TTC549 (cell line): Measurements from ENCODE around the gene PRKCB.
"Not testable (repeated sequence)": the region's sequence is repeated elsewhere in the genome, so short reads cannot be mapped to it uniquely, and the experiment has no call there.

Experiments used
- FAIRE-seq: peaks from 2 replicates; lab custom pipeline; 2012; peaks lifted over from hg19 to GRCh38; lab: Jason Lieb, UNC

The PRKCB gene

DNA sequence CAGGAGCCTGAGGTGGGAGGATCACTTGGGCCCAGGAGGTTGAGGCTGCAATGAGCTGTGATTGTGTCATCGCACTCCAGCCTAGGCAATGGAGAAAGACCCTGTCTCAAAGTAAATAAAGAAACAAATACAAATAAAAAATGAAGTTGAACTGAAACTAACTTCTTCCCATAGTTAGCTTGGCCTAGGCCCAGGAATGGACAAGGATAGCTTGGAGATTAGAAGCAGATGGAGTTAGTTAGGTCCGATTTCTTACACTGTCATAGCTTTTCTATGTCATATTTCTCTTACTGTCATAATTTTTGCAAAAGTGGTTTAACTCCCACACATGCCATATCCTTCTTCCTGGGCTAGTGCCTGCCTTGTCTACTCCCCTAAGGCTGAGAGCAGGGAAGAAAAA lies 265.6 kb downstream of the PRKCB start:
- no peak for FAIRE-seq

DNA sequence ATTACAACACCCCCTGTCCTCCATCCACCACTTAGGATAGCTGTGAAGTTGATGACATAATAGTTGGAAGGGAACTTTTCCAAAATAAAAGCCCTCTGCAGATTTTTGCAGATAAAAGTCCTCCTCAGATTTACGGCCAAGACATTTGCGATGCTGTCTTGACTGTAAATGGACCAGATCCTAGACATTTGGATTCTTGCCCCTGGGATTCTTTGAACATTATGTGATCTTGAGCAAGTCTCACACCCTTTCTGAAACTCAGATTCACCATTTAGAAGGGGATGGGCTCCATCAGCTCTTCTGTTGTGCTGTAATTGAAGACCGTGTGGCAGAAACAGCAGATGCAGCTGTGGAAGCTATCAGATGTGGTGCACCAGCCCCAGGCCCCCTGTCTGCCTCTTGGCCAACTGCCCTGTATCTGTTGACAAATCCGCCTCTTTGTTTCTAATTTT lies 266.5 kb downstream of the PRKCB start:
- no peak for FAIRE-seq

DNA sequence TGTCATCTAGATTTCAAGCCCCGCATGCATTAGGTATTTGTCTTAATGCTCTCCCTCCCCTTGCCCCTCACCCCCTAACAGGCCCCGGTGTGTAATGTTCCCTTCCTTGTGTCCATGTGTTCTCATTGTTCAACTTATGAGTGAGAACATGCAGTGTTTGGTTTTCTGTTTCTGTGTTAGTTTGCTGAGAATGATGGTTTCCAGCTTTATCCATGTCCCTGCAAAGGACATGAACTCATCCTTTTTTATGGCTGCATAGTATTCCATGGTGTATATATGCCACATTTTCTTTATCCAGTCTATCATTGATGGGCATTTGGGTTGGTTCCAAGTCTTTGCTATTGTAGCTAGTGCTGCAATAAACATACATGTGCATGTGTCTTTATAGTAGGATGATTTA lies 269.7 kb downstream of the PRKCB start:
- FAIRE-seq: not testable (repeated sequence)

DNA sequence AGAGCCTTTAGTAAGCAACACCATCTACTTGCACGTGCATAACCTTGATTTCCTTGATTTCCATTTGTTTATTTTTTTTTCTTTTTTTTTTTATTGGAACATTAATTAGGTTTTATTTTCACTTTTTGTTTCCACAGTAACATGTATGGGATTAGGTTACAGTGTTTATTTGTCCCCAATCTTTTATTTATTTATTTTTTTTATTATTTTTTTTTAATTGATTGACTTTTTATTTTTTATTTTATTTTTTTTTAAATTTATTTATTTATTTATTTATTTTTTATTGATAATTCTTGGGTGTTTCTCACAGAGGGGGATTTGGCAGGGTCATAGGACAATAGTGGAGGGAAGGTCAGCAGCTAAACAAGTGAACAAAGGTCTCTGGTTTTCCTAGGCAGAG lies 272.3 kb downstream of the PRKCB start:
- peak; percentile 26 for FAIRE-seq

DNA sequence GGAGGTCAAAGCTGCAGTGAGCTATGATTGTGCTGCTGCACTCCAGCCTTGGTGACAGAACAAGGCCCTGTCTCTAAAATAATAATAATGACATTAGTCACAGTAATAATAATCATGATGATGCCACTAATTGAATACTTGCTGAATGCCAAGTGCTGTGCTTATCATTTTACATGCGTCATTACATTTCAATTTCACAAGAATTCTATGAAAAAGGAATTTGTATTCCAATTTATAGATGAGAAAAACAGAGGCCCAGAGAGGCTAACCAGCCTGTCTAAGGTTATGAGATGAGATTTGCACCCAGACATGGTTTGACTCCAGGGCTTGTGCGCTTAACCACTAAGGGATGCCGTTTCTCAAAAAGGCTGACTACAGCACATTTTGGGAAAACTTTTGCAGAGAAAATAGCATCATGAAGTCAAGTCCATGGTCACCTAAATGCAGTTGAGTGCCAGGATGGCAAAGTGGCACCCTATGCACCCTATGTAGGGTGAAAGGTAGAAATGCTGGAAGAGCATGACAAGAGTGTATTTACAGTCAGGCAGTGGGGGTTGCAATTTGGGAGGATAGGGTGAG lies 276.0 kb downstream of the PRKCB start:
- no peak for FAIRE-seq

DNA sequence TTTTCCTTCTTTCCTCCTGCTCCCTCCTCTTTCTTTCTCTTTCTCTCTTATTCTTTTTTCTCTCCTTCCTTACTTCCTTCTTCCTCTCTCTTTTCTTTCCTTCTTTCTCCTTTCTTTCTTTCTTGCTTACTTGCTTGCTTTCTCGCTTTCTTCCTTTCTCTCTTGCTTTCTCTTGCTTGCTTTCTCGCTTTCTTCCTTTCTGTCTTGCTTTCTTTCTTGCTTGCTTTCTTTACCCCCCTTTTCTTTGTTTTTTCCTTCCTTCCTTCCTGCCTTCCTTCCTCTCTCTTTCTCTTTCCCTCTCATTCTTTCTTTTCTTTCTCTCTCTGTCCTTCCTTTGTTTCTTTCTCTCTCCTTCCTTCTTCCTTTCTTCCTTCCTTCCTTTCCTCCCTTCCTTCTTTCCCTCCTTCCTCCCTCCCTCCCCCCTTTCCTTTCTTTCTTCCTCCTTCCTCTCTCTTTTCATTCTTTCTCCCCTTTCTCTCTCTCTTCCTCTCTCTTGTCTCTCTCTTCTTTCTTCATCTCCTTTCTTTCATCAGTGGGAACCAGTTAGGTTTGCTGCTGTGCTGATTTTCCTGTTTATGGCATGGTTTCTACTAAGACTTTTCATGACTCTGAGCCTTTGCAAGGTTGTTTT lies 277.4 kb downstream of the PRKCB start:
- FAIRE-seq: no peak

DNA sequence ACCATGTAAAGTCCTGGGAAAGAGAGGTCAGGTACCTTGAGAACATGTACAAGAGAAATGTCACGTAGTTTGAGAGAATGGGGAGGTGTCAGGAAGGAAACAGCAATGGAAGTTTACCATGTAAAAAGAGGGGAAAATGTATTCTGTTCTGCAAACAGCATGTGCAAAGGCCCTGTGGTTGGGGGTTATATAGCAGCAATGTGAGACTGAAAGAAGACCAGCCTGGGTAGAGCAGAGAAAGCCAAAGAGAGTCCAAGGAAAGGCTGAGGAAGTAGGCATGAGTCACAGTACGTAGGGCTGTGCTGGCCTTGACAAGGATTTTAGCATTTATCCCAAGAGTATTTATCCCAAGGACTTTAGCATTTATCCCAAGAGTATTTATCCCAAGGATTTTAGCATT lies 279.1 kb downstream of the PRKCB start:
- FAIRE-seq: no peak

DNA sequence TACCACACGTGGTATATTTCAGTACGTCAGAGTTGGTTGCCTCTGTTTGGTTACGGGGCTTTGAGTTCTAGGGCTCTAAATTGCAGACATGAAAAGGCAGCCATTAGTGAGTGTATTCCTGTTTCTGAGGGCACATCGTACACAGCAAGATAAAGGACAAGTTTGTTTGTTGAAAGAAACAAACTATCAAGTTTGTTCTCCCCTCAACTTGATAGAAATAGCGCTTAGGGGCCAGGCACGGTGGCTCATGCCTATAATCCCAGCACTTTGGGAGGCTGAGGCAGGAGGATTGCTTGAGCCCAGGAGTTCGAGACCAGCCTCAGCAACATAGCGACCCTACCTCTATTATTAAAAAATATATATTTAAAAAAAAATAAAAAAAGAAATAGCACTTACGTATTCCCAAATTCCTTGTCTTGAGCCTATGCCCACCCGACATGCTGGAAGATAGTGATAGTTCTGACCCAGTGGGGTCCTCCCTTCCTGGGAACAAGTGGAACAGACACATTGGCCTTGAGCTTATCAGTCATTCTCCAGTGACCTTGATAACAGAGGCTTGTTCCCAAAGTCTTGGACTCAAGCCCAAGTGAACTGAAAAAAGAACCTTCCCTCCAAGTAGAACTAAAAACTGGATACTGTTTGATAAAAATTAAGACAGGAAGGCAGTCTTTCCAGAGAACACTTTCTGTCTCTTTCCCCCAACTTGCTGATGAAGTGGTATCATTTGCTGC lies 280.4 kb downstream of the PRKCB start:
- FAIRE-seq: no peak

DNA sequence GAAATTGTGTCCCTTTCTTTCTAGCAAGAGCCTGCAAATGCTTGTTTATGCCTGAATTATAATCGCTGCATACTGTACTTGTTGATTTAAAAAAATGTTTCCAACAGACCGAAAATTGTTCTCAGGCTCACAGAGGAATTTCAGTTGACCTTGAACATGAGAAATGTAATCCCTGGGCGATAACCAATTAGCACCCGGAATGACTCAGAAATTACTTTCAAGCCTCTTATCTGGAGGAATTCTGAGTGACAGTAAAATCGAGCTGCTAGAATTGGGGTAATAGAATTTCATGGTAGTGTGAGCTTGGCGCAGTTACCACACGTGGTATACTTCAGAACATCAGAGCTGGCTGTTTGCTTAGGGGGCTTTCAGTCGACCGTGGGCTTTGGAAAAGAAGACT lies 281.2 kb downstream of the PRKCB start:
- no peak for FAIRE-seq

DNA sequence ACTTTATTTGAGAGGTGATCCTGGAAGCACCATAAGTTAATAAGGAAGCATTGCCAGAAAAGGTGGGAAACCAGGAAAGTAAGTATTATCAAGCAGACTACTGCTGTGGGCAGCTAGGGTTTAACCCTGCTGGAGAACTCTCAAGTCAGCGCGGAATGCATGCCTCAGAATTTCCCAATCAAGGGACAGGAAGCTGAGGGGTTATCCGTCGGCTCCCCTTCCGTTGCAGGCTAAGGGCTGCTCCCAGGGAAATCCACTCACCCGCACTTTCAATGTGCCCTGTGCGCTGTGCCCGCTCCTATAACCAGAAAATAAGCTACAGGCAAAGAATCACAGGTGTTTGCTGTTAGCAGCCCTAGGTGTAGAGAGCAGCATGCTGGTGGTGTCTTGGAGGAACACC lies 281.9 kb downstream of the PRKCB start:
- no peak for FAIRE-seq

DNA sequence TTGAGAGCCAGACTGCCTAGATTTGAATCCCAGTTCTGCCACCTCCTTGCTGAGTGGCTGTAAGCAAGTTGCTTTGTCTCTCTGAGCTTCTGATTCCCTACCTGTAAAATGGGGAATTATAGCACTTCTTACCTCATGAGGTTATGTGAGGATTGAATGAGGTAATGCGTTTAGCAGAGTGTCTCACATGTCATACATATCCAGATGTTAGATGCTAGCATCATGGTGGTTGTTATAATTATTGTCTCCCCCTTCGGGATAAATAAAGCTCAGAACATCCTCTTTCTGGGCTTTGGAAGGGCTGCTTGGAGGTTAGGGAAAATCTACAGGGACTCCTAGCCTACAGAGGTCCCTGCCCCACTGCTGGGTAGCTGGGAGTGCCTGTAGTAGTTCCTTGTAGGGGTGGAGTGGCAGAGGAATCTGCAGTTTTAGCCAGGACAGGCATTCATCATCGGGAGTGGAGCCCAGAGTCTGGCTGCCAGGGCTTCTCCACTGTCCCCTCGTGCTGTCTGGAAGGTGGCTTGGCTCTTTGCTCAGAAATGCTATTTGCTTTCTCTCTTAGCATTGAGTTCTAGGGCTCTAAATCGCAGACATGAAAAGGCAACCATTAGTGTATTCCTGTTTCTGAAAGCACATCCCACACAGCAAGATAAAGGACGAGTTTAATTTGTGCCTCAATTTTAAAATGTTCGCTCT lies 282.5 kb downstream of the PRKCB start:
- no peak for FAIRE-seq

DNA sequence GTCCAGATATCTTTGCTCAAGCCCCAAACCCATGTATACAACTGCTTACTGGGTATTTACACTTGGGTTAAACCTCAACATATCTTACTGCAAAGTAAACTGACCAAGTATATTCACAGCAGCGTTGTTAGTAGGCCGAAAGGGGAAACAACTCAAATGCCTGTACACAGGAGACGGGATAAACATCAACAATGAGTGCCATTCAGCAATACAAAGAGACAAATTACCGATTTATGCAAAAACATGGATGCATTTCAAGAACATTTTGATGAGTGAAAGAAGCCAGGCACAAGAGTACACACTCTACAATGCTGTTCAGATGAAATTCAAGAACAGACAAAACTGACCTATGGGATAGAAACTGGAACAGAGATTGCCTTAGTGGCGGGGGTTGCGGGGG lies 284.0 kb downstream of the PRKCB start:
- no peak for FAIRE-seq

DNA sequence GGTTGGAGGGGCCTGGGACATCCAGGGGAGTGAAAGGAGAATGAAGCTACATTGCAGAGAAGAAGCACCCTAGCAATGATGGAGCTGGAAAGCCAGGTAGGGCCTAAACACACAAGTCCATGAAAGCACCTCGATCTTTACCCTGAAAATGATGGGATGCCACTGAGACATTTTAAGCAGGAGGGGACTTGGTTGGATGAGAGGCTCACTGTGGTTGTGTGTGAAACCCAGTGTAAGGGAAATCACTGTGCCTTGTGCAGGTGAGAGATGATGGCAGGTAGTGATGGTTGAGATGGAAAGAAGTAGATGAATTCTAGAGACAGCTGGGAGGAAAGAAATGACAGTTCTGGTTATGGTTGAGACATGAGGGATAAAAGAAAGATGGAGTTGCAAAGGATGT lies 287.5 kb downstream of the PRKCB start:
- FAIRE-seq: no peak

DNA sequence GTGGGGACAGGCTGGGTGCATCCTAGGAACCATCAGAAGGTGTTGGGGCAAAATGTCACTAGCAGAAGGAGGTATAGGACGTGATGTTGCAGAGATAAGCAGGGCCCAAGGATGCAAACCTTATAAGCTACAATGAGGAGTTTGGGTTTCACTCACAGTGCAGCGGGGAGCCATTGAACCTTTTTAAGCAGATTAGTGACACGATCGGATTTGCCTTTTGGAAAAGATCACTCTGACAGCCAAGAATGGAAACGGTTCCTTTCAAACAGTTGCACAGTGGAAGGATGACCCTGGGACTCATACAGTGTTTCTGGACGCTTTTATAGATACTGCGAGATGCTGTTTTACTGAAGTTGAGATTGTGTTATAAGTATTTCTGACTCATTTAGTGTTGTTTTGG lies 288.5 kb downstream of the PRKCB start:
- no peak for FAIRE-seq

DNA sequence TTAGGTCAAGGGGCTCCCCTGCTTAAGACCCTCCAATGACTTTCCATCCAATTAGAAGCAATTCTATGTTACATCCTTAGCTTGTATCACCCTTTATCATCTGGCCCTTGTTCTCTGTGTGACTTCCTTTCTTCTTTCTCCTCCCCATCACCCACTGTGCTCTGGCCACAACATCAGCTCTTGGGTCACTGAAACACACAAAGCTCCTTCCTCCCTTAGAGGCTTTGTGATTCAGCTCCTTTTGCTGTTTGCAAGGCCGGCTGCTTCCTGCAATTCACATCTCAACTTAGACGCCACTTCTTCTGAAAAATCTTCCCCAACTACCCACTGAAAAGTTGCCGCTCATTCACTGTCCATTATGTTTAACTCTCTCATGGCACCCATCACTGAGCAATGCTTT lies 289.4 kb downstream of the PRKCB start:
- no peak for FAIRE-seq

DNA sequence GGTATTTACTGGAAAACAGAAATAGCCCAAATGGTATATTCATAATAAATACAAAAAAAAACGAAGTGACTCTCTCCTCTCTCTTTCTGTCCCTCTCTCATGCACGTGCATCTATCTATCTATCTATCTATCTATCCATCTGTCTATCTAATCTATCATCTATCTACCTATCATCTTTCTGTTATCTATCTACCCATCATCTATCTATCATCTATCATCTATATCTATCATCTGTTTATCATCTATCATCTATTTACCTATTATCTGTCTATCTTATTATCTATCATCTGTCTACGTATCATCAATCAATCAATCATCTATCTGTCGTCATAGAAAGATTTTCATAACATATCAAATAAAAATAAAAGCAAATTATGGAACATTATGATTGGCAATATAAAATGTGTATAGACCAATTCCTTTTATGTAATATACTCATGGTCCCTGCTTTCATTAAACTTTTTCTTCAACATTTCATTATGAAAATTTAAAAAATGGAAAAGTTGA lies 293.7 kb downstream of the PRKCB start:
- no peak for FAIRE-seq

DNA sequence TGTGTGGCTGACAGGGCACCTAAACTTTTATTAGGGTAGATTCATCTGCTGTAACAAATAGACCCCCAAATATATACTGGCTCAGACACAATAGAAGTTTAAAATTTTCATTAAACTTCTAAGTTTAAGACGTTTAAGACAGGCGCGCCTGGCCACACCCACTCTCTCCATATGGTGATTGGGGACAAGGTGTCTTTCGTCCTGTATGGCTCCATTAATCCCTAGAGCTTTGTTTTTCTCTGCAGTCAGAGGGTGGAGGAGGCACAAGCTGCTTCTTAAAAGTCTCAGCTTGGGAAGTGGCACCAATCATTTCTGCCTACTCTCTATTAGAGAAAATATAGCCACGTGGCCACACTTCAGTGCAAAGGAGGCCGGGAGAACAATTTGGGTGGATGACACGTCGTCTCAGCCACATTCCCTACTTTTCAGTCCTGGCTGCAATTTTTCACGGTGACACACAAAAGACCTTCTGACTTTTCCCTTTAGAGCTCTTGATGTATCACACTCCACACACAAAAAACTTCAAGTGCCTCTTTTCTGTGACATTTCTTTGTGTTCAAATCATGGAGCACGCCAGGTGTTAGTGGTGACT lies 294.8 kb downstream of the PRKCB start:
- no peak for FAIRE-seq

DNA sequence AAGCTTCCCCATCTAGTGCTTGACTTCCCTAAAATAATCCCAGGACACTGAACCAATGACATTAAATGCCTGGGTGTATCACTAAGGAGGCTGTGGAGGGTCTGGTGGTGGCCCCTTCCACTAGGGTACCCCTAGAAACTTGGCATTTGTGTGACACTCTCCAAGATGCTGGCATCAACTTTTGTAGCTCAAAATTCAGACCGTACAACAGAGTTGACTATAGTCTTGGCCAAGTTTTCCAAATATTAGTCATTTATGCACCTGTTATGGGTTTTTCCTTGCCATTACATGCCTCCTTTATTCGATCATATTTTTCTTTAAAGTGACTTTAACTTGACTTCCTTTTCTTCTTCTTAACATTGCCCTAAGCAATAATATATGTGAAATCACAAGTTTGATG lies 295.5 kb downstream of the PRKCB start:
- FAIRE-seq: no peak

DNA sequence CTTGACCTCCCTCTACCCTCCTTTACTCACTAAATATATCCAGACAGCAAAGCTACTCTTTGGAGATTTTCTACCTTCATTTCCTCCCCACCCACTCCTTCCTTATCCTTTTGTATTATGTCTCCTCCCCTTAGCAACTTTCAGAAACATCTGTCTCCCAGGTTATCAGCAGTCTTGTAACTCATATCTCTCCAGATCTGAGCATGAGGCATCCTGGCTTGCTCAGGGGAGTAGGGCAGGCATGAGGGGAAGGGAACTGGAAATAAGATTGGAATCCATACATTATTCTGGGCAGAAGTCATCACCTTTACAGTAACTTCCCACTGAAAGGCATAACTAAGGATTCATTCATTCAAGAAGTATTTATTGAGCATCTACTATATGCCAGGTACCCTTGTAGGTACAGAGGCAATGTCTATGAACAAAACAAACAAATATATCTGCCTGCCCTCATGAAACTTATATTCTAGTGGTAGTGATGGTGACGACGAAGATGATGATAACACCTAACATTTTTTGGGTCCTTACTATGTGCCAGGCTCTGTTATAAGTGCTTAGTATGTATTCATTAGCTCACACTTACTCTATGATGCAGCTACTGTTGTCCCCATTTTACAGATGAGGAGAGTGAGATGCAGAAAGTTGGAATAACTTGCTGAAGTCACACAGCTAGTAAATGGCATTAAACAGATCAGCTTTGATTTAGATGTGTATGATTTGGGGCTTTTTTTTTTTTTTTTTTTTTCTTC lies 296.4 kb downstream of the PRKCB start:
- FAIRE-seq: no peak

DNA sequence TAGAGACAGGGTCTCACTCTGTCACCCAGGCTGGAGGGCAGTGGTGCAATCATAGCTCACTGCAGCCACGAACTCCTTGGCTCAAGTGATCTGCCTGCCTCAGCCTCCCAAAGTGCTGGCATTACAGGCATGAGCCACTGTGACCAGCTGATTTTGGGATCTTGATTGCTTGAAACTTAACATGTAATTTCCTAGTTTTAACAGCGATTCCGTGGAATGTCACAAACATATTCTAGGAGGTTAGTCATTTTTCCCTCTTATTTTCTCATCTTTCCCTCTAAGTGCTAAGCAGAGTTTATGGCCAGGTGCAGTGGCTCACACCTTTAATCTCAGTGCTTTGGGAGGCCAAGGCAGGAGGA lies 297.0 kb downstream of the PRKCB start:
- FAIRE-seq: no peak

DNA sequence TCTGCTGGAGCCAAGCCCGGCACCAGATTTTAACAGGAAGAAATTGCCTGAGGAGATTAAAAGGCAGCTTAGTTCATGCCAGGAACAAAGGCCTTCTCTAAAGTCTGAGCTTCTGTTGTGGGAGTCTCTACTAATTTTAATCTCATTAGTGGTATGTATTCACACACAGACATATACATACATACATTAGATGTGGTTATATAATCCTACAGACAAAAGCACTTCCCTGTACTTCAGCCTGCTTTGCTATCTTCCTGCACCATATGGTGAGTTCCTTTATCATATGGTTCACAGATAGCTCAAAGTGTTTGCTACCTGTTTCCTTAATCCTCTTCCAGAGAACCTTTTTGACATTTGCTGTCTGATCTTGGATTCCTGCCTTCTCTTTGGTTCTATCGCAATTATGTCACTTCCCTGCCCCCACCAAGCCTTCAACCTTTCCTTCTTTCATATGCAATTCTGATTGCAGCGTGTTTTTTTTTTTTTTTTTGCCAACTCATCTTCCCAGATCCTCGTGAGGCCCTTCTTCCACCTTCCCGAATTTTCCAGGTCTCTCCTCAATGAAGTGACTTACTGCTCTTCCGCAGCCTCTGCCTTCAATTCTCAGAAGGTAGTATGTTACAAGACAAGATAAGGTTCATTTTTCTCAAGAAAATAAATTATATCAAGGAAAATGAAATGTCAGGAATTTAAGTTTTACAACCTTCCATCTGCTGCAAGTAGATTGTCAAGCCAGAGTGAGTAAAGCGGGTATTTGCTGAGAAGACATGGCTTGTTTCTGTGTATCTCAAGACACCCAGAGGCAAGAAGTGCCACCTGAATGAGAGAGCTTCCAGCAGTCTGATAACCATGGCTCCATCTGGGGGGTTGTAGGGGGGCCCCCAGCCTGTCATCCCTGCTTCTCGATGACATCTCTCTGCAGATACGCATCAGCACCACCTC lies 300.1 kb downstream of the PRKCB start:
- FAIRE-seq: no peak
